ENCODE measurements around the gene G6PC2.

- TF ChIP-seq CTCF (IDR thresholded peaks at IDR 0.05) = no peak
- no peak for TF ChIP-seq POLR2A (IDR thresholded peaks at IDR 0.05)
Observed at GRCh38 chr2:168912466-168912865, 11.4 kb downstream of the G6PC2 start.

Measured in right lobe of liver (tissue), 4 donors.